Inflammatory macrophage (primary cell): ENCODE data around the gene CACNB2.
"Not testable (repeated sequence)": the region's sequence is repeated elsewhere in the genome, so short reads cannot be mapped to it uniquely, and the experiment has no call there.

Source experiments
- DNase-seq, 2 donors: peaks; one replicate each; pipeline ENCODE4 v3.0.0-alpha.2; 2020 to 2022

Gene CACNB2

GRCh38 chr10:18202680-18203460 is 62.6 kb downstream of the CACNB2 start:
- DNase-seq, result peak in 1 of 2 donors; percentile 33

- peak in 1 of 2 donors; percentile 8 for DNase-seq
Observed at GRCh38 chr10:18203471-18203870, 63.2 kb downstream of the CACNB2 start.

DNA sequence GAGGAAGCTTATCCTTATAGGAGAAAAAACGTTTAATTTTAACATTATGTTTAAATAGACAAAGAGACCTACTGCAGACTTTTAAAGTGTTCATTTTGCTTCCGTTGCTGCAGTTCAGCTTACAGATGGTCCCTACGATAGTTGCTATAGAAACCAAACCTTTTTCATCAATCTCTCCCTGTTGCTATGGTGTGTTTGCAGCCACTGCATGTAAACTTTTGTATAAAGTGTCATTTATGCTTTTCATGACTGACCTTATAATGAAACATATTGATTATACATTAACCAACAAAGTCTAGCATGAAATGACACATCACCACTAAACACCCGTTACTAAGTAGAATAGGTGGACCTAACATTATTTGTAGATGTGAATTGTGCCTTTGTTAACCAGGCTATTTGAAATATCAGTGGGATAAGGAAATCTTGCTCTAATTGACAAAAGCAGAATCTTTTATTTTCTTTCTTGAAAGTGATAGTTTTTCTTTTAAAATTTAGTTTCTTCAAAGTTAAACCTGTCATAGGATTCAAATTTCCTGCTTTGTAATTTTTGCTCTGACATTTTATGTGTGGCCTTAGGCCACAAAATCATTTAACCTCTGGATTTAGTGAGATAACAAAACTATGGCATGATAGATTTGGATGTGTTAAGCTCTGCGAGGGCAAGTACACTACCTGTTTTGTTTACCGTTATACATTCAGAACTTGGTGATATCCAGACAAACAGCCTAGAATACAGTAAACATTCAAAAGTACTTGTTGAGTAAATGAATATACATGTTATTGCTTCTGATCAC is 64.0 kb downstream of the CACNB2 start:
- DNase-seq, result no peak

DNA sequence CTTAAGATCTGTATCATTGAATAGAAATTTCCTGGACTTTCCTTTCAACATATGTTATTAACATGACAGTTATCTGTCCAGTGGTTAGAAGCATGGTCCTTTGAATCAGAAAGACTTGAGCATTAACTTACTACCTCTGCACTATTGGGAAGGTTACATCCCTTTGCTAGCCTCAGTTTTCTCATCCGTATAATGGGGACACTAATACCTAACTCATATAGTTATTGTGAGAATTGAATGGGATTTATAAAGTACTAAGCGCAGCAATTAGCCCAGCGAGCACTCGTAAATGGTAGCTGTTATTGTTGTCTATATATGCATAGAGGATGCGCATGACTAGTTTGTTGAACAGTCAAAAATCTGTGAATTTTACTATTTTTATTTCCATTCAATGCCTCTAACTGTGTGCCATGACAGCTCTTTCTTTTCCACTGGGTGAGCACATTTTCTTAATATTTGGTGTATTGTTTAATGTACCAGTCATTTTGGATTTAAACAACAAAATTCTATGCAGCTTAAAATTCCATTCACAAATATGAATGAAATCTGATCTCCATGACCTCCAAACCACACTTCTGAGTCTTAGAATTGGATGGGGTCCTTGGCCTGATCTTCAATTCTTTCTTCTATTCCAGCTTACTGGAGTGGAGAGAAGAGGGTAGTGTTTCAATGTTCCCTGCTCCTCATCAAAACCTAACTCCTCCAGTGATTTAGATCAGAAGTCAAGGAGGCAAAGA is 65.0 kb downstream of the CACNB2 start:
- DNase-seq, result no peak

GRCh38 chr10:18208186-18208585 is 68.0 kb downstream of the CACNB2 start:
- DNase-seq, result not testable (repeated sequence)

- DNase-seq, result no peak
Observed at GRCh38 chr10:18209241-18209640, 69.0 kb downstream of the CACNB2 start.

GRCh38 chr10:18210711-18211110 is 70.5 kb downstream of the CACNB2 start:
- no peak for DNase-seq

DNA sequence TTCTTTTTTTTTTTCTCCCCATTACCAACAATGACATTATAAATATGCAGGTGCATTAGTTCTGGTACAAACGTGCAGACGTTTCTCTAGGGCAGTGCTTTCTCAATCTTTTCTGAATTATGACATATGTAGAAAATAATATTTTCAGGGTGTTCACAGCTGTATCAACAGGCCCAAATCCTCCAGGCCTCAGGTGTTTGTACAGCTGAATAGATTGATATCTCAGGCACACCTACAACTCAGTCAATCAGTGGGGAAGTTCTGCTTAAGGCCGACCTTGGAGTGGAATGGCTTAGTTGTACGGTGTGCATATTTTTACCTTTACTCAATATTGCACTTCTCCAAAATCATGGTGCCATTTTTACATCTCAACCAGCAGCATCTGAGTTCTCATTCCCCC is 71.6 kb downstream of the CACNB2 start:
- DNase-seq, result no peak

DNA sequence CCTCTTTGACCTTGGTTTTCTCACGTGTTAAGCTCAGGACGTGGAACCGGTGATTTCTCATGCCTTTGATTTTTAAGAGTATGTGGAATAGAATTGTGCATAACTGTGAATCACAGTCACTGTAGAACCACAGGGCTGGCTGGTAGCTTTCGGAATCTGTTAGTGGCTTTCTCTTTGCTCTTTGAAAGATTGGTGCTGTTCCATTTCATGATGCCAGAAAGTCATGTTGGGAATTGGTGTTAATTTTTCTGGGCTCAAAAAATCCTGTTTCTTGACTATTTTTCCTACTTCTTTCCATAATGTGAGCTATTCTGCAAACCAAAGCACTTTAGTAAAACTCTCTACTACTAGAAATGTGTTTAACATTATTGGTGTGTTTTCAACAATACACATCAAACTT is 73.0 kb downstream of the CACNB2 start:
- no peak for DNase-seq

- peak; percentile 53 to 64 for DNase-seq
Observed at GRCh38 chr10:18214691-18215563, 74.7 kb downstream of the CACNB2 start.

GRCh38 chr10:18216482-18216881 is 76.3 kb downstream of the CACNB2 start:
- peak in 1 of 2 donors; percentile 27 for DNase-seq

DNA sequence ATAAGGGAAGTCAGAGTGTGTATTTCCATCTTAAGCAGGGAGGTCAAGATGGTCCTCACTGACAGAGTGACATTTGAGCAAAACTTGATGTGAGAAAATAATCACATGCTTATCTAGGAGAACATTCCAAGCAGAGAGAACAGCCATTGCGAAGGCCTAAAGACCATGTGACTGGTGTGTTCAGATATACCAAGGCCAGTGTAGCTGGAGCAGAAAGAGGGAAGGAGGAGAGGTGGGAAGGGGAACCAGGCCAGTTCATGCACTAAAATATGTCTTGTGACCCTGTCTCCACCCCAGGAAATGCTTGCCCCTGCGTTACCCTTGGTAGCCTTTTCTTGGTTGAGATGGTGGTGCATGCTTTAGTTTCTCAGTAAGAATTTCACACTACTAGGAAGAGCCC is 77.4 kb downstream of the CACNB2 start:
- peak; percentile 54 to 70 for DNase-seq

DNA sequence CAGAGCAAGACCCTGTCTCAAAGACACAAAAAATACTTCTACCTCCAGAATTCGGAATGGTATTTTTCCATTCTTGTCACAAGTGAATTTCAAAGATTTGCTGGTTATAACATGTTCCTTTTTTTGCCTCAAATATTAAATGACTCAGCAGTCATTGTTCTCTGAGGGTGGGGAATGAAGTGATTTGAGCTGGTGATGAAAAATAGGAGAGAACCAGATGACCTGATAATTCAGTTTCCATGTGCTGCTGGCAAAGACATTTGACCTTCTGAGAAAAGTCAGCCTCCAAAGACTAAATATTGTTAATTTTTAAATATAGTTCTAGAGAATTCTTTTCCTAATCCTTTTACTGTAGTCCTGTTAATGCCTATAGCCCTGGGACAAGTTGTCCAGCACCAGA is 78.9 kb downstream of the CACNB2 start:
- DNase-seq, result peak; percentile 13 to 48

DNA sequence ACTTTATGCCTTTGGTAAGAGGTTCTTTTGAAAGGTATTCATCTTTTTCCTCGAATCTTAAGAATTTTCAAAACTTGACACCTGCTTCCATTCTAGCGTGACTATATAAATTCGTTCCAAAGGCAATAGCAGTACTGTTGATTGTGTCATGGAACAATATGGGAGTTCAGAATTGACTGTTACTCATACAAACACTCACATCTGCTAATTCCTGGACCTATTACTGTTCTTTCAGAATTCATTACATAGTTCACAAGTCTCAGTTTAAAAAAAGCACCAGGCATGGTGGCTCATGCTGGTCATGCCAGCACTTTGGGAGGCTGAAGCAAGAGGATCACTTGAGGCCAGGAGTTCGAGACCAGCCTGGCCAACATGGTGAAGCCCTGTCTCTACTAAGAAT is 80.9 kb downstream of the CACNB2 start:
- no peak for DNase-seq

- DNase-seq, result no peak
Observed at GRCh38 chr10:18221882-18222281, 81.7 kb downstream of the CACNB2 start.

DNA sequence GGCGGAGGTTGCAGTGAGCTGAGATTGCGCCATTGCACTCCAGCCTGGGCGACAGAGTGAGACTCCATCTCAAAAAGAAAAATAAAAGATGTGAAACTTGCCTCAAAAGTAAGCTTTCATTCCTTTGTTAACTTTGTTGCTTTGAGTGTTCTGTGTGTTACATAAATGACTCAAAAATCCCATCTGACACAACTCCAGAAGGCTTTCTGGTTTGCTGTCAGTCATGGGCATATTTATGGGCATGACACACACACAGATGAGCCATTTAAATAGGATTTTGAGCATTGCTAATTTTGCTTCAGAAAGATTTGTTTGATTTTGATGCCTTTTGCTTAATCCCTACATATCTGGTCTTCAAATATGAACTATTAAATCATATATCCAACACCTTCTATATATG is 82.6 kb downstream of the CACNB2 start:
- no peak for DNase-seq

GRCh38 chr10:18223898-18224297 is 83.7 kb downstream of the CACNB2 start:
- no peak for DNase-seq

GRCh38 chr10:18224626-18225445 is 84.6 kb downstream of the CACNB2 start:
- DNase-seq, result no peak

DNA sequence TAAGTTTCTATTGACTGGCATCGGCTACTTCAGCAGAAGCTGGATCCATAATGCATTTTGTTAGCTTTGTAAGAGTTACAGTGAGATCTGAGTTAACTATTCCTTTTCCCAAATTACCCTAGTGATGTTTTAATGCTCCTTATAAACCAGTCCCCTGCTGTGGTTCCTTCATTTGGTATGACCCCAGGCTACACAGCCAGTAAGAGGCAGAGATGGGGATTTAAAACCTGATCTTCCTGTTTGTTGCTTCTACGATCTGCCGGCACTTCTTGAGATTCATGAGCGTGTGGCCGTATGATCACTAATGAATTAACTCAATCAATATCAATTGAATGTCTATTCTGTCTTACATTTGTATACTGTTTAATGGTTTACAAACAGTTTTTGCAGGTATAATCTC is 86.1 kb downstream of the CACNB2 start:
- DNase-seq, result no peak

DNA sequence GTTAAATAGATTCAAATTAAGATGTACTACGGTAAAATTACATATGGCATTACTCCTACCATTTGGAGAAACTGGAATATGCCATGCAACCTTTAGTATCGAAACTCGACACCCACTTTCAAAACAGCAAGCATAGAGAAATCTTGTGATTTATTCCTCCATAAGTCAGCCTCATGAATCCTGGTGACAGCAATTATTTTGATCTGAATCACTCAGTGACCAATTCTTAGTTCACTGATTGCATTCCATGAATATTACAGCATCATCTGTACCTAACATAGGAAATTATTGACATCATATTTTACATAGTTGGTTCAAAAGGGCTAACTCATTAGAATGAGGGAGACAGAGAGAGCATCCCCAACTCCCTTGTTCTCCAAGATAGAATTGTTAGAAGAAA is 89.6 kb downstream of the CACNB2 start:
- DNase-seq, result no peak

GRCh38 chr10:18230794-18231193 is 90.6 kb downstream of the CACNB2 start:
- DNase-seq, result no peak
